NCI-H1417 (cell line): Measurements from ENCODE around the gene UGT1A6.

ENCODE experiments used
- DNase-seq, 3 experiments: peaks; one replicate each; lab custom pipeline; 2025; lab: John Stamatoyannopoulos, UW

UGT1A6 gene

GRCh38 chr2:233801357-233802131 is 108.9 kb downstream of the UGT1A6 start:
- DNase-seq = no peak

GRCh38 chr2:233802132-233802815 is 109.6 kb downstream of the UGT1A6 start:
- no peak for DNase-seq

- DNase-seq = no peak
These were observed 110.7 kb downstream of the UGT1A6 start for GRCh38 chr2:233803292-233803911.

GRCh38 chr2:233803994-233804393 is 111.3 kb downstream of the UGT1A6 start:
- no peak for DNase-seq

GRCh38 chr2:233807215-233807865 is 114.7 kb downstream of the UGT1A6 start:
- DNase-seq = no peak

- no peak for DNase-seq
These were observed 115.6 kb downstream of the UGT1A6 start for GRCh38 chr2:233807966-233808935.

- no peak for DNase-seq
These were observed 117.7 kb downstream of the UGT1A6 start for GRCh38 chr2:233810385-233810784.

GRCh38 chr2:233811087-233811486 is 118.4 kb downstream of the UGT1A6 start:
- DNase-seq = no peak

- DNase-seq = no peak
These were observed 119.0 kb downstream of the UGT1A6 start for GRCh38 chr2:233811732-233812131.

GRCh38 chr2:233813236-233814055 is 120.8 kb downstream of the UGT1A6 start:
- no peak for DNase-seq

- peak in 1 of 3 experiments; percentile 5 for DNase-seq
These were observed 121.6 kb downstream of the UGT1A6 start for GRCh38 chr2:233814056-233814835.

GRCh38 chr2:233815861-233816260 is 123.2 kb downstream of the UGT1A6 start:
- no peak for DNase-seq

- peak in 1 of 3 experiments; percentile 15 for DNase-seq
These were observed 123.6 kb downstream of the UGT1A6 start for GRCh38 chr2:233816334-233816733.

- DNase-seq = no peak
These were observed 124.1 kb downstream of the UGT1A6 start for GRCh38 chr2:233816771-233817170.

- no peak for DNase-seq
These were observed 124.7 kb downstream of the UGT1A6 start for GRCh38 chr2:233817361-233817911.

GRCh38 chr2:233817995-233818638 is 125.4 kb downstream of the UGT1A6 start:
- no peak for DNase-seq

GRCh38 chr2:233818639-233819621 is 126.2 kb downstream of the UGT1A6 start:
- DNase-seq = no peak
